ENCODE data around the gene MIB1.

DNA sequence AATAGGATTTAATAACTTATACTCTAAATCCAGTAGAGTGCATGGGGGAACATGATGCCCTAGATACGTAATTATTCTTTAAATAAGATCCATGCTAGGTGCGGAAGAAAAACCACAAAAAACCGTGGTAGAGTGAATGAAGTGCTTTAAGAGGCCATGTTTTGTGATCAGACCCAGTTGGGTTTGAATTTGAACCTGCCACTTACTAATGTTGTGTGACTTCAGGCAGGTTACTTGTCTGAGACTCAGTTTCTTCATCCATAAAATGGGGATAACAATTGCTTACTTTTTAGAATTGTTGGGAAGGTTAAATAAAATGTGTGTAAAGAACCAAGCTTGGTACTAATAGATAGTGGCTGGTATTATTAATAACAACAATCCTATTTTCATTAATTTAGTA is 17.2 kb downstream of the MIB1 start:
- TF ChIP-seq, protein P1, sequence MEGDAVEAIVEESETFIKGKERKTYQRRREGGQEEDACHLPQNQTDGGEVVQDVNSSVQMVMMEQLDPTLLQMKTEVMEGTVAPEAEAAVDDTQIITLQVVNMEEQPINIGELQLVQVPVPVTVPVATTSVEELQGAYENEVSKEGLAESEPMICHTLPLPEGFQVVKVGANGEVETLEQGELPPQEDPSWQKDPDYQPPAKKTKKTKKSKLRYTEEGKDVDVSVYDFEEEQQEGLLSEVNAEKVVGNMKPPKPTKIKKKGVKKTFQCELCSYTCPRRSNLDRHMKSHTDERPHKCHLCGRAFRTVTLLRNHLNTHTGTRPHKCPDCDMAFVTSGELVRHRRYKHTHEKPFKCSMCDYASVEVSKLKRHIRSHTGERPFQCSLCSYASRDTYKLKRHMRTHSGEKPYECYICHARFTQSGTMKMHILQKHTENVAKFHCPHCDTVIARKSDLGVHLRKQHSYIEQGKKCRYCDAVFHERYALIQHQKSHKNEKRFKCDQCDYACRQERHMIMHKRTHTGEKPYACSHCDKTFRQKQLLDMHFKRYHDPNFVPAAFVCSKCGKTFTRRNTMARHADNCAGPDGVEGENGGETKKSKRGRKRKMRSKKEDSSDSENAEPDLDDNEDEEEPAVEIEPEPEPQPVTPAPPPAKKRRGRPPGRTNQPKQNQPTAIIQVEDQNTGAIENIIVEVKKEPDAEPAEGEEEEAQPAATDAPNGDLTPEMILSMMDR (IDR thresholded peaks at IDR 0.05), result no peak
- no peak for TF ChIP-seq POLR2A (IDR thresholded peaks at IDR 0.05)
- no peak for TF ChIP-seq EP300 (IDR thresholded peaks at IDR 0.05)
